ENCODE results near the gene STK10.

STK10 gene

GRCh38 chr5:172007175-172008110 is 180.6 kb downstream of the STK10 start:
- peak in 1 of 5 experiments; percentile 53 for DNase-seq

GRCh38 chr5:172006321-172007174 is 181.5 kb downstream of the STK10 start, which contains the start of gene FBXW11:
TSS of gene FBXW11 (minus strand) at chr5:172006638. CDS start at chr5:172006502, 136 bp downstream.
- peak; percentile 90 to 98 (median 91) for DNase-seq

- DNase-seq: peak in 2 of 5 experiments; percentile 5 to 35
Measured at GRCh38 chr5:172005708-172006320, 182.2 kb downstream of the STK10 start.

GRCh38 chr5:172004824-172005237 is 183.2 kb downstream of the STK10 start:
- peak in 1 of 5 experiments; percentile 60 for DNase-seq

- no peak for DNase-seq
Measured at GRCh38 chr5:172003746-172004145, 184.3 kb downstream of the STK10 start.

- DNase-seq: no peak
Measured at GRCh38 chr5:172002840-172003512, 185.0 kb downstream of the STK10 start.

GRCh38 chr5:172002310-172002709 is 185.7 kb downstream of the STK10 start:
- peak in 1 of 5 experiments; percentile 65 for DNase-seq

GRCh38 chr5:171999877-172000276 is 188.1 kb downstream of the STK10 start:
- no peak for DNase-seq

GRCh38 chr5:171999100-171999499 is 188.9 kb downstream of the STK10 start:
- DNase-seq: no peak

GRCh38 chr5:171997011-171997410 is 191.0 kb downstream of the STK10 start:
- DNase-seq: no peak

GRCh38 chr5:171992813-171993212 is 195.2 kb downstream of the STK10 start:
- no peak for DNase-seq

GRCh38 chr5:171992305-171992704 is 195.7 kb downstream of the STK10 start:
- no peak for DNase-seq
